H1 (cell line): ENCODE results near the gene SPRR1B. TPM values are rescaled to one million over a fixed set of nuclear protein-coding genes. Genes with fewer than 3 reads are reported as not detected.

Experiments
- CTCF ChIA-PET: fragments of 300-600 bp; sonication (Branson Sonifier 250); formaldehyde crosslinking; loops from one replicate; lab custom pipeline; 2021; ENCODE audit not compliant: partially characterized antibody; lab: Charles Lee
- POLR2A ChIA-PET: fragments of 300-600 bp; sonication (Branson Sonifier 250); formaldehyde crosslinking; loops from one replicate; lab custom pipeline; 2021; ENCODE audit warnings: inconsistent platforms; ENCODE audit not compliant: partially characterized antibody; lab: Charles Lee
- DNase-seq, 2 experiments: peaks; one replicate each; pipeline versions ENCODE4 v3.0.0 to v3.0.0-alpha.2; 2010 to 2022; ENCODE audit warnings: low spot score in 2 of 2, low read depth in 1 of 2, mixed read lengths in 1 of 2
- FAIRE-seq: peaks from 2 replicates; lab custom pipeline; 2011; peaks lifted over from hg19 to GRCh38; lab: Jason Lieb, UNC
- H2AFZ ChIP-seq: 2 replicates; pipeline ENCODE4 v1.8.1; 2012; ENCODE audit warnings: low read length, inconsistent platforms
- H2AK5ac ChIP-seq: 2 replicates; pipeline ENCODE4 v1.6.1; 2013; ENCODE audit warnings: low read depth, low read length
- H2BK120ac ChIP-seq: replicated peaks from 2 replicates; pipeline ENCODE3; 2013; ENCODE audit warnings: low read depth, low read length, inconsistent platforms
- H2BK12ac ChIP-seq: 2 replicates; pipeline ENCODE4 v1.6.1; 2013; ENCODE audit warnings: low read depth, low read length
- H2BK15ac ChIP-seq: 2 replicates; pipeline ENCODE4 v1.6.1; 2013; ENCODE audit warnings: low read length
- H2BK20ac ChIP-seq: 2 replicates; pipeline ENCODE4 v1.6.1; 2013; ENCODE audit warnings: low read length
- H2BK5ac ChIP-seq: 2 replicates; pipeline ENCODE4 v1.6.1; 2013; ENCODE audit warnings: low read depth, low read length
- H3K14ac ChIP-seq: 2 replicates; pipeline ENCODE4 v1.6.1; 2013; ENCODE audit warnings: inconsistent platforms; ENCODE audit not compliant: insufficient read length
- H3K18ac ChIP-seq: 2 replicates; pipeline ENCODE4 v1.6.1; 2013; ENCODE audit warnings: low read length; ENCODE audit errors: extremely low read depth
- H3K23ac ChIP-seq: 2 replicates; pipeline ENCODE4 v1.6.1; 2013; ENCODE audit warnings: inconsistent platforms; ENCODE audit not compliant: insufficient read length
- H3K23me2 ChIP-seq: 2 replicates; pipeline ENCODE4 v1.6.1; 2013; ENCODE audit warnings: low read depth, low read length
- H3K27ac ChIP-seq: 2 replicates; pipeline ENCODE4 v1.6.1; 2011; ENCODE audit warnings: low read depth, low read length, inconsistent platforms
- H3K27me3 ChIP-seq, 4 experiments: replicated peaks in 1 of 4; 1 replicate in 1 of 4; 2 replicates in 3 of 4; pipeline versions ENCODE4 v1.6.1 to v1.8.1; 2011 to 2013; ENCODE audit warnings: low read length in 3 of 4, mild to moderate bottlenecking in 3 of 4, inconsistent platforms in 2 of 4, mixed read lengths in 2 of 4, moderate library complexity in 1 of 4; ENCODE audit not compliant: control insufficient read depth in 3 of 4, insufficient read depth in 3 of 4; ENCODE audit errors: extremely low read depth in 1 of 4
- H3K36me3 ChIP-seq, 4 experiments: 2 replicates each; pipeline versions ENCODE4 v1.6.1 to v1.8.1; 2011 to 2013; ENCODE audit warnings: mild to moderate bottlenecking in 4 of 4, low read length in 3 of 4, moderate library complexity in 2 of 4, control low read depth in 1 of 4, inconsistent platforms in 1 of 4; ENCODE audit not compliant: insufficient read depth in 4 of 4, control insufficient read depth in 2 of 4
- H3K4ac ChIP-seq: replicated peaks from 2 replicates; pipeline ENCODE3; 2013; ENCODE audit warnings: low read length, low read depth, mixed read lengths, inconsistent platforms; ENCODE audit not compliant: insufficient read length
- H3K4me1 ChIP-seq, 4 experiments: replicated peaks in 1 of 4; 1 replicate in 1 of 4; 2 replicates in 3 of 4; pipeline versions ENCODE4 v1.6.1 to v1.8.1; 2011 to 2013; ENCODE audit warnings: low read length in 3 of 4, inconsistent platforms in 2 of 4, mixed read lengths in 1 of 4; ENCODE audit not compliant: insufficient read depth in 4 of 4, control insufficient read depth in 3 of 4
- H3K4me2 ChIP-seq, 2 experiments: 2 replicates each; pipeline versions ENCODE4 v1.6.1 to v1.8.1; 2011 to 2013; ENCODE audit warnings: low read depth in 2 of 2, low read length in 2 of 2, control low read depth in 1 of 2, inconsistent platforms in 1 of 2, mild to moderate bottlenecking in 1 of 2; ENCODE audit not compliant: insufficient read depth in 1 of 2
- H3K4me3 ChIP-seq, 4 experiments: fragments of 200-600, 300-600 bp in 1 of 4; sonication (generic), shearing (Covaris generic), sonication (Bioruptor Twin) in 1 of 4; 2 replicates each; pipeline versions ENCODE4 v1.5.1 to v1.8.1; 2011 to 2016; ENCODE audit warnings: low read length in 4 of 4, low read depth in 3 of 4, control low read depth in 2 of 4, inconsistent platforms in 2 of 4, mild to moderate bottlenecking in 2 of 4, mixed read lengths in 1 of 4, moderate library complexity in 1 of 4; ENCODE audit not compliant: insufficient read depth in 2 of 4; ENCODE audit errors: extremely low read depth in 1 of 4
- H3K56ac ChIP-seq: replicated peaks from 2 replicates; pipeline ENCODE3; 2013; ENCODE audit warnings: low read depth, mild to moderate bottlenecking, mixed read lengths, low read length, inconsistent platforms; ENCODE audit not compliant: insufficient read length
- H3K79me1 ChIP-seq: 2 replicates; pipeline ENCODE4 v1.6.1; 2013; ENCODE audit warnings: low read depth, low read length, control low read depth
- H3K79me2 ChIP-seq, 2 experiments: 2 replicates each; pipeline versions ENCODE4 v1.6.1 to v1.8.1; 2012 to 2013; ENCODE audit warnings: low read length in 2 of 2, mild to moderate bottlenecking in 2 of 2, inconsistent platforms in 1 of 2; ENCODE audit not compliant: insufficient read depth in 2 of 2, control insufficient read depth in 1 of 2
- H3K9ac ChIP-seq, 4 experiments: replicated peaks in 1 of 4; 1 replicate in 1 of 4; 2 replicates in 3 of 4; pipeline versions ENCODE4 v1.6.1 to v1.8.1; 2011 to 2013; ENCODE audit warnings: low read depth in 3 of 4, low read length in 3 of 4, control low read depth in 2 of 4, mild to moderate bottlenecking in 2 of 4, moderate library complexity in 2 of 4, inconsistent platforms in 1 of 4; ENCODE audit errors: extremely low read depth in 1 of 4
- H3K9me3 ChIP-seq, 2 experiments: 2 replicates each; pipeline versions ENCODE4 v1.6.1 to v1.8.1; 2012 to 2013; ENCODE audit warnings: mild to moderate bottlenecking in 2 of 2, moderate library complexity in 2 of 2, control low read depth in 1 of 2, inconsistent platforms in 1 of 2, low read depth in 1 of 2, low read length in 1 of 2, mixed read lengths in 1 of 2; ENCODE audit not compliant: insufficient read depth in 2 of 2
- H4K20me1 ChIP-seq, 2 experiments: replicated peaks in 1 of 2; 2 replicates each; pipeline versions ENCODE3 to v1.8.1; 2011 to 2013; ENCODE audit warnings: inconsistent platforms in 2 of 2, low read length in 2 of 2, mild to moderate bottlenecking in 1 of 2; ENCODE audit not compliant: insufficient read depth in 2 of 2, control insufficient read depth in 1 of 2
- H4K5ac ChIP-seq: 2 replicates; pipeline ENCODE4 v1.6.1; 2013; ENCODE audit warnings: low read length, low read depth, mixed read lengths, inconsistent platforms; ENCODE audit not compliant: insufficient read length
- H4K8ac ChIP-seq: 2 replicates; pipeline ENCODE4 v1.8.0; 2013; ENCODE audit warnings: mild to moderate bottlenecking, moderate library complexity, low read length, inconsistent platforms; ENCODE audit not compliant: insufficient read depth; ENCODE audit errors: extremely low read depth
- H4K91ac ChIP-seq: replicated peaks from 2 replicates; pipeline ENCODE3; 2013; ENCODE audit warnings: low read length, mixed read lengths, inconsistent platforms; ENCODE audit not compliant: insufficient read length
- CREB1 ChIP-seq: IDR thresholded peaks from 2 replicates; pipeline ENCODE4 v1.6.1; 2012; ENCODE audit warnings: inconsistent platforms
- CTBP2 ChIP-seq: IDR thresholded peaks from 2 replicates; pipeline ENCODE4 v1.7.0; 2011; ENCODE audit warnings: borderline replicate concordance, mild to moderate bottlenecking, moderate library complexity, mixed read lengths, low read length; ENCODE audit not compliant: insufficient read depth, insufficient read length
- HDAC6 ChIP-seq: IDR thresholded peaks from one replicate; pipeline ENCODE4 v1.7.1; 2012; ENCODE audit warnings: low read depth, mild to moderate bottlenecking, inconsistent platforms, low read length, moderate library complexity
- RAD21 ChIP-seq, 2 experiments: IDR thresholded peaks in 1 of 2; conservative IDR thresholded peaks in 1 of 2; 2 replicates each; pipeline ENCODE4 v1.6.1; 2011; ENCODE audit warnings: low read depth in 2 of 2, low read length in 2 of 2, improper control_type of control experiment in 1 of 2, inconsistent platforms in 1 of 2, mild to moderate bottlenecking in 1 of 2, moderate library complexity in 1 of 2
- RXRA ChIP-seq: IDR thresholded peaks from 2 replicates; pipeline ENCODE4 v1.6.1; 2011; ENCODE audit warnings: low read depth, mild to moderate bottlenecking, low read length, moderate library complexity; ENCODE audit not compliant: insufficient read depth
- SIX5 ChIP-seq: IDR thresholded peaks from 2 replicates; pipeline ENCODE4 v1.6.1; 2011; ENCODE audit warnings: mild to moderate bottlenecking, low read depth, low read length
- SP1 ChIP-seq: IDR thresholded peaks from 2 replicates; pipeline ENCODE4 v1.6.1; 2011; ENCODE audit warnings: low read depth, low read length
- TAF1 ChIP-seq: IDR thresholded peaks from 2 replicates; pipeline ENCODE4 v1.6.1; 2011; ENCODE audit warnings: mild to moderate bottlenecking, low read depth, low read length
- ZNF274 ChIP-seq: IDR thresholded peaks from 2 replicates; pipeline ENCODE4 v1.7.0; 2012; ENCODE audit warnings: low read length, borderline replicate concordance; ENCODE audit errors: extremely low read depth
- WGBS, 2 experiments: shearing (Covaris generic) in 1 of 2; methylation state at CpG; one replicate each; pipeline versions ENCODE4 v1.1.6 to v1.1.7; 2013 to 2015; ENCODE audit warnings: low lambda C conversion rate in 2 of 2, mixed read lengths in 2 of 2, inconsistent platforms in 1 of 2, low coverage in 1 of 2, missing lambda C conversion rate in 1 of 2; ENCODE audit not compliant: insufficient replicate concordance in 2 of 2, insufficient coverage in 1 of 2, insufficient read length in 1 of 2; ENCODE audit errors: extremely low coverage in 1 of 2, missing lambda C conversion rate in 1 of 2; 5-methylcytosine and 5-hydroxymethylcytosine counted together
- polyA plus RNA-seq, 7 experiments: library from polyadenylated mRNA; depleted of rRNA in 3 of 7; stranded (reverse) in 5 of 7; unstranded in 2 of 7; fragments of >200 nt in 5 of 7; fragments of 200-250 nt in 2 of 7; gene quantifications; 1 replicate in 5 of 7; 2 replicates in 1 of 7; 4 replicates in 1 of 7; pipeline versions ENCODE4 v1.2.1 to v1.2.3, GENCODE V29; 2011 to 2013; ENCODE audit warnings: missing spikeins in 2 of 7, mixed read lengths in 2 of 7
- total RNA-seq: library from RNA; stranded (reverse); fragmentation: NEBNext Ultra II Directional; extraction: Animal tissue kit (Norgen Biotek cat#: 25700); gene quantifications from 2 replicates; pipeline ENCODE4 v1.2.1, GENCODE V29; 2021

The SPRR1B gene
- total and polyA plus RNA-seq, 2 of the 8 experiments (the other 6 are each of a cell fraction or from before 2014, with no cell fraction given), result 0.23 TPM; not detected in 1

- Histone ChIP-seq H4K91ac (no peak overlapping the region), H2BK15ac (no peak overlapping the region), H3K79me2 (no peaks in the 10 kb centered on the region), H3K9me3 (no peaks in the 10 kb centered on the region), H3K56ac (no peak overlapping the region), H4K20me1 (no peaks in the 10 kb centered on the region), H3K27ac (no peak overlapping the region), H2BK5ac (no peak overlapping the region), H3K4me3 (no peak overlapping the region), H3K23me2 (no peaks in the 10 kb centered on the region), H3K18ac (no peak overlapping the region), H2BK12ac (no peak overlapping the region), H2AFZ (0 out of 2 replicates have a peak overlapping the region, but pooled peaks have one; percentile 76), H3K9ac (no peak overlapping the region), H4K8ac (no peak overlapping the region), H3K4me2 (no peak overlapping the region), H3K4ac (no peak overlapping the region), H2BK20ac (no peak overlapping the region), H3K14ac (no peak overlapping the region), H3K23ac (no peak overlapping the region), H3K4me1 (no peaks in the 10 kb centered on the region), H2BK120ac (no peak overlapping the region), H3K79me1 (no peaks in the 10 kb centered on the region), H3K36me3 (no peaks in the 10 kb centered on the region), H4K5ac (no peak overlapping the region), H3K27me3 (no peaks in the 10 kb centered on the region), H2AK5ac (no peak overlapping the region)
- WGBS, 2 experiments, result 96% methylated on average over 5 of the region's 5 CpGs; no CpG with 5 or more reads in 1 of the 2 experiments
- CTCF ChIA-PET, result interaction anchor here (0.9 kb wide), 1 partner anchor 39 kb away, joined by 3 read pairs; no protein-coding TSS in a partner anchor
- no peak for TF ChIP-seq HDAC6
- no peak for TF ChIP-seq RAD21 (IDR thresholded peaks at IDR 0.05 in 1 of 2, conservative IDR thresholded peaks at IDR 0.05 in 1 of 2; ENCODE audit: low read depth in 2 of 2, low read length in 2 of 2)
- no peak for TF ChIP-seq CREB1
- TF ChIP-seq TAF1, result no peak
- no peak for TF ChIP-seq RXRA
- no peak for TF ChIP-seq ZNF274
- TF ChIP-seq CTBP2, result no peak
- no peak for TF ChIP-seq SIX5
- TF ChIP-seq SP1, result no peak
- FAIRE-seq (no peak), DNase-seq (no peak)
- POLR2A ChIA-PET, result no interaction called here
These were observed 42.1 kb downstream of the SPRR1B start for GRCh38 chr1:153072806-153073726.
